ENCODE results near the gene SPACA6.

SPACA6 gene

DNA sequence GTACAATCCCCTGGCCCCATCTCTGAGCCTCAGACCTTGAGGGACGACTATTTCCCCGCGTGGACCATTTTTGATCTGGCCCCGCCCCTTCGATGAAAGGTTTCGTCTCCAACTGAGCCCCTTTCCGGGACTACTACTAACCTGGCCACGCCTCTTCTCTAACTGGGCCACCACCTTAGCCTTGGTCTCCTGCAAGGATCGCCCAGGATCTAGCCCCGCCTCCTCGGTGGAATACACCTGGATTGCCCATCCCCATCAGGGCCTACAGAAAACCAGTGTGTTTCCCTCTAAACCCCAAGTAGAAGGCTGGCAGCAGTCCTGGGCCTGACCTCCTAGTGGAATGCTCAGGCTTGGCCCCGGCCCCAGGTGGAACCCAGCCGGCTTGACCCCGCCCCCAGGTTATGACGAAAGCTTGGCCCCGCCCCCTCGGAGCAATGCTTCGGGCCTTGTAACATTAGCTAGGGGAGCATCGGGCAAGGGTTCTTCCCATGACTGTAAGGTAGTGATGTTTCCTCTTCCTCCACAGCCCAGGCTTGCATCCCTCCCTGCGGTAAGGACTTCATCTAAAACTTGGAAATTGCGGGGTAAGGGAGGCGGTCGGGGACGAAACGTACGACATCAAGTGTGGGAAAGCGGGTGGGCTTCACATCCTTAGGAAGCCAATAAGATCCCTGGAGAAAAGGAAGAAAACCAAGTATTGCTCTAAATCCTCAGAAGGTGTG lies 9.1 kb downstream of the SPACA6 start:
- Histone ChIP-seq H3K4me2 (ENCODE audit: low read length) (peak overlapping the region; percentile 83), H3K27ac (no peak overlapping the region), H3K27me3 (ENCODE audit: control insufficient read depth, insufficient read depth, low read length) (no peaks in the 10 kb centered on the region), H3K9me3 (ENCODE audit: control insufficient read depth, low read length) (no peaks in the 10 kb centered on the region), H3K36me3 (ENCODE audit: control insufficient read depth, insufficient read depth, low read length) (no peaks in the 10 kb centered on the region), H3K4me3 (ENCODE audit: low read depth, low read length) (peak overlapping the region; percentile 81), H2AFZ (no peak overlapping the region), H3K9ac (no peak overlapping the region), H3K79me2 (no peaks in the 10 kb centered on the region), H3K4me1 (peaks cover 3% of the 10 kb centered on the region)
- TF ChIP-seq, protein P1, sequence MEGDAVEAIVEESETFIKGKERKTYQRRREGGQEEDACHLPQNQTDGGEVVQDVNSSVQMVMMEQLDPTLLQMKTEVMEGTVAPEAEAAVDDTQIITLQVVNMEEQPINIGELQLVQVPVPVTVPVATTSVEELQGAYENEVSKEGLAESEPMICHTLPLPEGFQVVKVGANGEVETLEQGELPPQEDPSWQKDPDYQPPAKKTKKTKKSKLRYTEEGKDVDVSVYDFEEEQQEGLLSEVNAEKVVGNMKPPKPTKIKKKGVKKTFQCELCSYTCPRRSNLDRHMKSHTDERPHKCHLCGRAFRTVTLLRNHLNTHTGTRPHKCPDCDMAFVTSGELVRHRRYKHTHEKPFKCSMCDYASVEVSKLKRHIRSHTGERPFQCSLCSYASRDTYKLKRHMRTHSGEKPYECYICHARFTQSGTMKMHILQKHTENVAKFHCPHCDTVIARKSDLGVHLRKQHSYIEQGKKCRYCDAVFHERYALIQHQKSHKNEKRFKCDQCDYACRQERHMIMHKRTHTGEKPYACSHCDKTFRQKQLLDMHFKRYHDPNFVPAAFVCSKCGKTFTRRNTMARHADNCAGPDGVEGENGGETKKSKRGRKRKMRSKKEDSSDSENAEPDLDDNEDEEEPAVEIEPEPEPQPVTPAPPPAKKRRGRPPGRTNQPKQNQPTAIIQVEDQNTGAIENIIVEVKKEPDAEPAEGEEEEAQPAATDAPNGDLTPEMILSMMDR (IDR thresholded peaks at IDR 0.05), result no peak

- peak overlapping the region; percentile 81 for H3K4me3 ChIP-seq (ENCODE audit: low read depth, low read length)
- TF ChIP-seq, protein P1 (IDR thresholded peaks at IDR 0.05), result no peak
- no peaks in the 10 kb centered on the region for H3K36me3 ChIP-seq (ENCODE audit: control insufficient read depth, insufficient read depth, low read length)
Measured at GRCh38 chr19:51702825-51703574, 9.9 kb downstream of the SPACA6 start.

GRCh38 chr19:51703575-51704515 lies 10.7 kb downstream of the SPACA6 start:
- peak overlapping the region; percentile 49 for H3K9ac ChIP-seq
- H3K4me3 ChIP-seq (ENCODE audit: low read depth, low read length), result peak overlapping the region; percentile 81
- H2AFZ ChIP-seq, result peak overlapping the region; percentile 80
- no peaks in the 10 kb centered on the region for H3K36me3 ChIP-seq (ENCODE audit: control insufficient read depth, insufficient read depth, low read length)
- peak overlapping the region; percentile 83 for H3K4me2 ChIP-seq (ENCODE audit: low read length)
- H3K9me3 ChIP-seq (ENCODE audit: control insufficient read depth, low read length), result no peaks in the 10 kb centered on the region
- peaks cover 3% of the 10 kb centered on the region for H3K4me1 ChIP-seq
- no peaks in the 10 kb centered on the region for H3K27me3 ChIP-seq (ENCODE audit: control insufficient read depth, insufficient read depth, low read length)
- TF ChIP-seq, protein P1 (IDR thresholded peaks at IDR 0.05), result peak; percentile 58
- H3K79me2 ChIP-seq, result no peaks in the 10 kb centered on the region
- H3K27ac ChIP-seq, result peak overlapping the region; percentile 82

More at GRCh38 chr19:51702825-51703574, 9.9 kb downstream of the SPACA6 start:
- Histone ChIP-seq H3K27ac (no peak overlapping the region), H3K79me2 (no peaks in the 10 kb centered on the region), H3K4me1 (peaks cover 3% of the 10 kb centered on the region), H3K9me3 (ENCODE audit: control insufficient read depth, low read length) (no peaks in the 10 kb centered on the region), H3K9ac (no peak overlapping the region), H2AFZ (no peak overlapping the region), H3K4me2 (ENCODE audit: low read length) (peak overlapping the region; percentile 83), H3K27me3 (ENCODE audit: control insufficient read depth, insufficient read depth, low read length) (no peaks in the 10 kb centered on the region)

DNA sequence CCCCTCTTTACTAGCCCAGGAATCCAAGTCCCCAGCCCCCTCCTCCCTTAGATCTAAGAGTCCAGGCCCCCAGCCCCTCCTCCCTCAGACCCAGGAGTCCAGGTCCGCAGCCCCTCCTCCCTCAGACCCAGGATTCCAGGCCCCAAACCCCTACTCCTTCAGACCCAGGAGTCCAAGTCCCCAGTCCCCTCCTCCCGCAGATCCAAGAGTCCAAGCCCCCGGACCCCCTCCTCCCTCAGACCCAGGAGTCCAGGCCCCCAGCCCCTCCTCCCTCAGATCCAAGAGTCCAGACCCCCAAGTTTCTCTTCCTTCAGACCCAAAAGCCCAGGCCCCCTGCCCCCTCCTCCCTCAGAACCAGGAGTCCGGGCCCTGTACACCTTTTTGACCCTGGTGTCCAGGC lies 11.5 kb downstream of the SPACA6 start:
- H3K4me1 ChIP-seq, result peaks cover 3% of the 10 kb centered on the region
- H2AFZ ChIP-seq, result peak overlapping the region; percentile 80
- TF ChIP-seq, protein P1 (IDR thresholded peaks at IDR 0.05), result no peak
- H3K4me3 ChIP-seq (ENCODE audit: low read depth, low read length), result peak overlapping the region; percentile 81
- H3K36me3 ChIP-seq (ENCODE audit: control insufficient read depth, insufficient read depth, low read length), result no peaks in the 10 kb centered on the region
- no peaks in the 10 kb centered on the region for H3K79me2 ChIP-seq
- H3K27ac ChIP-seq, result peak overlapping the region; percentile 82
- peak overlapping the region; percentile 83 for H3K4me2 ChIP-seq (ENCODE audit: low read length)
- no peaks in the 10 kb centered on the region for H3K9me3 ChIP-seq (ENCODE audit: control insufficient read depth, low read length)
- peak overlapping the region; percentile 49 for H3K9ac ChIP-seq
- H3K27me3 ChIP-seq (ENCODE audit: control insufficient read depth, insufficient read depth, low read length), result no peaks in the 10 kb centered on the region

Data from parathyroid adenoma (tissue), 2 donors.